ENCODE results near the gene FXYD1. TPM values are rescaled to one million over a fixed set of nuclear protein-coding genes. Genes with fewer than 3 reads are reported as not detected.
"Not testable (repeated sequence)": the region's sequence is repeated elsewhere in the genome, so short reads cannot be mapped to it uniquely, and the experiment has no call there.

FXYD1 gene
- total RNA-seq, result 47.3 TPM
- long read RNA-seq, result 0 reads

DNA sequence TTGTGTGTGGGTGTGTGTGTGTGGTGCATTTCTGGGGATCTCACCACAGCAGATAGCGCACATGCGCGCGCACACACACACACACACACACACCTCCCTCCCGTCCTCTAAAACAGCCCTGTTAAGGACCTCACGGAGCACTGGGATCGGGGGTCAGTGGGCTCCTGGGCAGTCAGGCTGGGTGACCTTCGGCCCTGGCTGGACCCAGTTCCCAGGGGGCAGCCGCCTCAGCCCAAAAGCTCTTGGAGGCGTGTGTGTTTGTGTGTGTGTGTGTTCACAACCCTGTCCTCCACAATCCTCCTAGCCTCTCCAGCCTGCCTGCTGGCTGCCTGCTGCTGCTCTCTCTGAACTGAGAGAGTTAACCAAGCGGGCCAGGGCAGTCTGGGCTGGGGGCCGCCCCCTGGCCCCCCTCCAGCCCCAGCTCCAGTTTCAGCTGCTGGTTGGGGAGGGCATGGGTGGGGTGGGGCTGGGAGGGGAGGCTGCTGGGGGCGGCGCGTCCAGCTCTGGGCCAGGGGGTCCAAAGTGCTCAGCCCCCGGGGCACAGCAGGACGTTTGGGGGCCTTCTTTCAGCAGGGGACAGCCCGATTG lies at the start of gene FXYD1:
Gene FXYD1, plus strand, starts transcription at position 520 of the 588 bp plus-strand sequence. CDS start 1,256 bp downstream, outside the sequence.
- DNase-seq (ENCODE audit: low spot score), result no peak

- DNase-seq (ENCODE audit: low spot score), result no peak
Measured at GRCh38 chr19:35089554-35089953, 49.1 kb upstream of the FXYD1 start.

DNA sequence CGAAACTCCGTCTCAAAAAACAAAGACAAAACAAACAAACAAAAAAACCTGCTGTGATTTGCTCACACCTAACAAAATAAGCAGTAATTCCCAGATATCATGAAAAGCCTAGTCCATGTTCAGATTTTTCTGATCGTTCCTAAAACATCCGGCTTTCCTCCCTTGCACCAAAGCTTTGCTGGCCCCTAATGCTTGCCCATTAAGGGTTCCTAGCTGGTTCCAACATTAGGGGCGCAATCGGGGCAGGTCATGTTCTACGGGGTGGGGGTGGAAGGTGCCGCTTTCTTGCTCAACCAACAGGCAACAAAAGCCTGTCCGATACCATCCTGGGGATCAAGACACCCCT lies 48.5 kb upstream of the FXYD1 start:
- DNase-seq (ENCODE audit: low spot score), result no peak

- no peak for DNase-seq (ENCODE audit: low spot score)
Measured at GRCh38 chr19:35090506-35091214, 48.0 kb upstream of the FXYD1 start.

- no peak for DNase-seq (ENCODE audit: low spot score)
Measured at GRCh38 chr19:35093430-35093829, 45.2 kb upstream of the FXYD1 start.

DNA sequence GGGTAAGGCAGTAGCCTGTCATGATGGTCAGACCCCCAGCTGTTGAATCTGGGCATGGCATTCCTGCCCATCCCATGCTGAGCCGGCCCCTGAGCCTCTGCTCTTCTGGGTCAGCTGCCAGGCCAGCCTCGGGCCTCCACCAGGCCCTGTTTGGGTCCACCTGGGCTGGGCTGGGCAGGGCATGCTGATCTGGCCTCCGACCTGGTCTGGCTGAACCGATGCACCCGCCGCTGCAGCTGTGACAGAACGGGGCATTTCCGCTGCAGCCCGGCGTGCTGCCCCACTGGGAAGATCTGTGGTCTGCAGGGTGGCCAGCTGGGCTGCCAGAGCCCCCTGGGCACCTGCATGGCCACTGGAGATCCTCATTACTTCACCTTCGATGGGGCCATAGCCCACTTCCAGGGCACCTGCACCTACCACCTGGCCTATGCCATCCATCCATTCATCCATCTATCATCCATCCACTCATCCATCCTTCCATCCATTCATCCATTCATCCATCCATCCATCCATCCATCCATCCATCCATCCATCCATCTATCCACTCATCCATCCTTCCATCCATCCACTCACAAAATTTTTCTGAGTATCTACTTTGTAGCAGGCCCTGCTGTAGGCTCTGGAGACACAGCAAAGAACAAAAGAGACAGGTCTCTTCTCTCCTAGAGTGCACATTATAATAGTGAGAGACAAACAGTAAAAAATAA lies 44.5 kb upstream of the FXYD1 start:
- DNase-seq (ENCODE audit: low spot score), result no peak

DNA sequence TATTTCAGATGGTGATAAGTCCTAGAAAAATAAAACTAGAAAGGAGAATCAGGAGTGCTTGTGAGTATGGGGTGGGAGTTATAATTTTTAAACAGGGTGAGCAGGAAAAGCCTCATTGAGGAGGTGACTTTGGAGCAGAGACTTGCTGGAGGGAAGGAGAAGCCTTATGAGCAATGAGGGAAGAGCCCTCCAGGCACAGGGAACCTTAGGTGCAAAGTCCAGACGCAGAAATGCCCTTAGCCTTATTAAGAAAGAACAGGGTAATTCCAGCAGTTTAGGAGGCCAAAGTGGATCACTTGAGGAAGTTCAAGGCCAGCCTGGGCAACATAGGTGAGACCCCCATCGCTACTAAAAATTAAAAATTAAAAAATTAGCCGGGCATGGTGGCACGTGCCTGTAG lies 44.0 kb upstream of the FXYD1 start:
- DNase-seq (ENCODE audit: low spot score), result no peak

GRCh38 chr19:35095667-35096368 lies 42.8 kb upstream of the FXYD1 start:
- DNase-seq (ENCODE audit: low spot score), result no peak

GRCh38 chr19:35098413-35099049 lies 40.1 kb upstream of the FXYD1 start:
- DNase-seq (ENCODE audit: low spot score), result no peak

DNA sequence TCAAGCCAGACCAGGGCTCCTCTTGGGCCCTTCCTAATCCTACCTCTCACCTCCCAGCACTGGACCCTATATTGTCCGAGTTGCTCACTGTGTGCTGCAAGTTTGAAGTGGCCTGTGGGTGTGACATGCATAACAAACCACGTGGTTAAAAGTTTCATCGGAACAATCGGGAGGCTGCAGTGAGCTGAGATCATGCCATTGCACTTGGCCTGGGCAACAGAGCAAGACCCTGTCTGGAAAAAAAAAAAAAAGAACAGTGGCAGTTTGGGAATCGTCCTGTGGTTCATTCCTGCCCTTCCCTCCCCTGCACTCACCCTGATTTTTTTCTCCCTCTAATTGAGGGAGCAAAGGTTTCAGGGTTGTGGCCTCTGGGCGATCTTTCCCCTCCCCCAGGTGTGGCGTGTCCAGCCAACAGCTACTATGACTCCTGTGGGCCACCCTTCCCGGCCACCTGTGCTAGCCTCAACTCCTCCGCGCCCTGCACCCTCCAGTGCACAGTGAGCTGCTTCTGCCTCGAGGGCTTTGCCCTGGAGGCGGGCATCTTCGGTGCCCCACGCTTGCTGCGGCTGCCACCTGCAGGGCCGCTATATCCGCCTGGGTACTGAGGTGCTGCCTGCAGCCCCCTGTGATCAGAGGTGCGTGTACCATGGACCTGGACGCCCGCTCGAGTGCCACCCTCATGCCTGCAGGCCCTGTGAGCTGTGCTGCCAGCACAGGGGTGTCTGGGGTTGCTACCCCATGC lies 39.3 kb upstream of the FXYD1 start:
- DNase-seq (ENCODE audit: low spot score), result no peak

DNA sequence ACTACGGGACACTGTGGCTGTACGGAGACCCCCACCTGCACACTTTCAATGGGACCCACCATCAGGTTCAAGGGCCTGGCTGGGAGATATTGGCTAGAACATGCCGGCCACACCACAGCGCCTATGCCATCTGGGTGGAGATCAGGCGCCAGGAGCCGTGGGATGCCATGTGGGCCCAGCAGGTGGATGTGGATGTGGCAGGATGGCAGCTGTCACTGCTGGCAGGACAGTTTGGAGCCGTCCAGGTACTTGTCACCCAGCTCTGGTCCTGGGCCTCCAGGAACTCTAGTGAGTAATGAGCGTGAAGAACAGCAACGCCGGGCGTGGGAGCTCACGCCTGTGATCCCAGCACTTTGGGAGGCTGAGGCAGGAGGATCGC lies 38.7 kb upstream of the FXYD1 start:
- DNase-seq (ENCODE audit: low spot score), result no peak

- DNase-seq (ENCODE audit: low spot score), result no peak
Measured at GRCh38 chr19:35100588-35101533, 37.8 kb upstream of the FXYD1 start.

GRCh38 chr19:35101949-35102348 lies 36.7 kb upstream of the FXYD1 start:
- DNase-seq (ENCODE audit: low spot score), result not testable (repeated sequence)

DNA sequence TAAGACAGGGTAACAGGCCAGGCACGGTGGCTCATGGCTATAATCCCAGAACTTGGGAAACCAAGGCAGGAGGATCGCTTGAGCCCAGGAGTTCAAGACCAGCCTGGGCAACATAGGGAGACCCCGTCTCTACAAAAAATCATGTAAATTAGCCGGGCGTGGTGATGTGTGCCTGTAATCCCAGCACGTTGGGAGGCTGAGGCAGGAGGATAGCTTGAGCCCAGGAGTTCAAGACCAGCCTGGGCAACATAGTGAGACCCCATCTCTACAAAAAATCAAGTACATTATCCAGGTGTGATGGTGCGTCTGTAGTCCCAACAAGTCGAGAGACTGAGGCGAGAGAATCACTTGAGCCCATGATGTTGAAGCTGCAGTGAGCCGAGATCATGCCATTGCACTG lies 35.0 kb upstream of the FXYD1 start:
- DNase-seq (ENCODE audit: low spot score), result not testable (repeated sequence)

DNA sequence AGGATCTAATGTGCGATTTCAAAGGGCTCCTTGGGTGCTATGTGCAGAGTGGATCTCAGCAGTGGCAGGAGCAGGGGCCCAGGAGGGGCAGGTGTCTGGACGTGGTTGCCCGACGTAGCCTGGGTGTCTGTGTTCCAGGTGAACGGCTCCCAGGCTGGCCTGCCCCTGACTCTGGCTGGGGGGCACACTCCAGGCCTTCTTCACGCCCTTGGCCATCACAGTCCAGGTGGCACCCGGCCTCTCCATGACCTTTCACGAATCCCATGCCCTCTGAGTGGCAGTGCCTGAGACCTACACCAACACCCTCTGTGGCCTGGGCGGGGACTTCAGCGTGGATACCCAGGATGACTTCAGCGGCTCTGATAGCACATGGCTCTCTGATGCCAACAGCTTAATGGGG lies 34.3 kb upstream of the FXYD1 start:
- DNase-seq (ENCODE audit: low spot score), result no peak

DNA sequence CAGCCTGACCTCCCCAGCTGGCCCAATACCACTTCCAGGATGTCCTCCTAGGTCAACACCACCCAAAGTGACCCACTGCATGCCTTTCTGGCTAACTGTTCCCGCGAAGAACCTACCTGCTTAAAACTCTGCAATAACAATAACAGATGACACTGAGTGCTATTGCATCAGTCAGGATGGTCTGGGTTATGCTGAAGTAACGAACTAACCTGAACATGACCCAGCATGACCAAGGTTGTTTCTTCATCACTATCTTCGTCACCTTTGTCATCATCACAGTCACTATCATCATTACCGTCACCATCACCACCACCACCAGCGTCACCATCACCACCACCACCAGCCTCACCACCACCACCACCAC lies 33.6 kb upstream of the FXYD1 start:
- no peak for DNase-seq (ENCODE audit: low spot score)

- DNase-seq (ENCODE audit: low spot score), result no peak
Measured at GRCh38 chr19:35105411-35106290, 33.0 kb upstream of the FXYD1 start.

DNA sequence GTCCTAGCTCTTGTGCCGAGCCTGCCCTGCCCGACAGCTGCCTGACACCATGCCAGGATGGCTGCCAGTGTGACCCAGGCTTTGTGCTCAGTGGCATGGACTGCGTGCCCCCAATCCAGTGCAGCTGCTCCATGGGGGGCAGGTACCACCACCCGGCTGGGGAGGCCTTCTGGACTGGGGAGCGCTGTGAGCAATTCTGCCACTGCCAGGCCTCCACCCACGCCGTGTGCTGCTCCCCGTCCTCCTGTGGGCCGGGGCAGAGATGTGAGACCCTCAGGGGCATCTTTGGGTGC lies 32.4 kb upstream of the FXYD1 start:
- no peak for DNase-seq (ENCODE audit: low spot score)
